Right ventricle myocardium inferior (tissue), 1 donor: ENCODE data around the gene CDH11. TPM values are rescaled to one million over a fixed set of nuclear protein-coding genes. Genes with fewer than 3 reads are reported as not detected.

Experiments
- ATAC-seq: fragments of 200-7000 bp; cut with Tn5 transposase; one replicate; pipeline ENCODE4 v1.9.1; 2020; ENCODE audit warnings: mild to moderate bottlenecking, moderate library complexity
- DNase-seq: peaks from one replicate; pipeline ENCODE4 v3.0.0; 2021; ENCODE audit errors: missing footprints
- intact Hi-C: fragments of 100-400 bp; cut with DNase I; formaldehyde crosslinking; loops from one replicate; pipeline ENCODE4 v1.11.0; 2022
- total RNA-seq: library from RNA; stranded (reverse); fragmentation: NEBNext Ultra II Directional; extraction: Animal tissue kit (Norgen Biotek cat#: 25700); gene quantifications from one replicate; pipeline ENCODE4 v1.2.1, GENCODE V29; 2021
- donor health status: DM: no; HTN: yes; CAD: no; lungs with severe emphysema.

CDH11 gene
- total RNA-seq, 1 donor from 2014 or later = 8.8 TPM

GRCh38 chr16:65083164-65083857 is 38.6 kb downstream of the CDH11 start:
- DNase-seq (no peak), ATAC-seq (no peak)
- intact Hi-C loops = no loop called here

DNA sequence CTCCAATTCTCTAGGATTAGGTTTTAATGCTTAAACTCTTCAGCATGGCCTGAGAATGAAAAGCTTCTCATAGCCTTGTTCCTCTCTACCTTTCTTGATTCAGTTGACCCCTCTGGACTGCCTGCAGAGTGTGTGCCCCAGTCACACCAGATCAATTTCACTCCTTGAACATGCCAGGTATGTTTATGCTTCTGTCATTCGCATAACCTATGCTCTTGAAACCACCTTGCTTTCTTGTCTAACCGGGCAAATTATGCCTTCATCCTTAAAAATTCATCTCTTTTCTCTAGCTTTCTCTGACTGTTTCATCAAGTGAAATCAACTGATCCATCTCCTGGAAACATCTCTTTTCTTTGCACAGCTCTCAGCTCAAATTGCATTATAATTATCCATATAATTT is 42.3 kb downstream of the CDH11 start:
- intact Hi-C loops = no loop called here
- DNase-seq = no peak
- ATAC-seq = no peak

GRCh38 chr16:65077181-65077580 is 44.7 kb downstream of the CDH11 start:
- ATAC-seq (no peak), DNase-seq (no peak)
- intact Hi-C loops = no loop called here

- ATAC-seq (no peak), DNase-seq (no peak)
- intact Hi-C loops = no loop called here
These were observed 46.0 kb downstream of the CDH11 start for GRCh38 chr16:65075877-65076276.

DNA sequence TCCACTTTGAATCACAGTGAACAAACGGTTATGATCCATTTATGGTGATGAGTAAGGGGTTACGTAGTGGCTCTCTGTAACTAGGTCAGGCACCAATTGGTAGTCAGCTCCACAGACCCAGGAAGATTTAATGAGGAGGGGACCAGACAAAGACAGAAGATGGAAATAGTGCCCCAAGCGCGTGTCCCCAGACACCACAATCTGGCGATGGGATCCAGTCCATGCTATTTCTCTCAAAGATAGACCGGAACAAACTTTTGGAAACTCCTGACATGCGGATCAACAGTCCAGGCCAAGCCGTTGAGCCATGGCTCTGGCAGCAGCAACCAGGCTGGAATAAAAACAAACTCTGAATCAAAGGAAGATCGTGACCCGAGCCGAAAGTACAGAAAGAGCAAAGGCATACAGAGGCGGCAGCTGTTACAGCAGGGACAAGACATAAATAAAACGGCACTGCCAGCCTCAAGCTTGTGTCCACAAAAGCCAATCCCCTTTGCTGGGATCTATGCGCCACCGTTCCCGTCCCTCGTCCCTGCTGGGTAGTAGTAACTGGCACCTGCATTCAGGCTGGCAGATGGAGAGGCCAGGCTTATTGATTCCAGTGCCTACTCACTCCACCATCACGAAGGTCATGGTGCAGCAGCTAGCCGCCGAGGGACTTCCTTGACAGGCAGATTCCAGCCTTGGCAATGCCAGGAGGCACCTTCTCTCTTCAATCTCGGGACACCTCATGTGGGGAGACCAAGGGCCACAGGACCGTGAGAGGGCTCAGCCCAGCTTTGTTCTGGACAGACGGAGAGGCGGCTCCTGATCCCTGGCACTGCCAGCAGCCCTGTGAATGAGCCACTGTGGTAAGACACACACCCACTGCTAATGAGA is 50.2 kb downstream of the CDH11 start:
- peak; percentile 64 for DNase-seq
- ATAC-seq = peak; percentile 85
- intact Hi-C loops = loop anchor here (1.0 kb wide), 1 partner anchor 47 kb away; no protein-coding TSS in a partner anchor

GRCh38 chr16:65070831-65071432 is 50.9 kb downstream of the CDH11 start:
- DNase-seq = peak; percentile 67

GRCh38 chr16:65069766-65070165 is 52.1 kb downstream of the CDH11 start:
- no peak for DNase-seq
- intact Hi-C loops = no loop called here
- ATAC-seq = no peak

More at GRCh38 chr16:65070831-65071432, 50.9 kb downstream of the CDH11 start:
- peak; percentile 95 for ATAC-seq
- intact Hi-C loops = loop anchor here (1.0 kb wide), 1 partner anchor 47 kb away; no protein-coding TSS in a partner anchor

- DNase-seq = no peak
- intact Hi-C loops = no loop called here
- no peak for ATAC-seq
These were observed 52.8 kb downstream of the CDH11 start for GRCh38 chr16:65069065-65069464.

- intact Hi-C loops = no loop called here
These were observed 53.6 kb downstream of the CDH11 start for GRCh38 chr16:65068151-65068740.

DNA sequence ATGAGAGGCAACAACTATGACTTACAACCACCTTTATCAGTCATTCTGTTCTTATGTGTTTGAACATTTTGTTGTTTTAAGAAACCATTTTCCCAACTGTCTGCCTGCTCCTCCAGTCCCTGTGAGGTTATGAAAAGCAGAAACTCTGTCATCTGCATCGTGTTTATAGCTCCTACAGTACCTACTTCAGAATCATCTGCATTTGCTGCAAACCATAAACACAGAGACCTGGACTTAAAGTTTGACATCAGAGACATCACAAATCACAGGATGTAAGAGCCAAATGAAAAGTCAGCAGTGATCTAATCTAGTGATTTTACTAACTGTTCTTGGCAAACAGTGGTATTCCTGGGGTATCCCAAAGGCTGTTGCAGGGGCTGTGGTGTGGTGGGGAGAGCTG is 55.2 kb downstream of the CDH11 start:
- DNase-seq = no peak
- ATAC-seq = no peak
- intact Hi-C loops = no loop called here

More at GRCh38 chr16:65068151-65068740, 53.6 kb downstream of the CDH11 start:
- no peak for ATAC-seq
- DNase-seq = no peak

- ATAC-seq (no peak), DNase-seq (no peak)
- intact Hi-C loops = no loop called here
These were observed 56.8 kb downstream of the CDH11 start for GRCh38 chr16:65065031-65065430.

DNA sequence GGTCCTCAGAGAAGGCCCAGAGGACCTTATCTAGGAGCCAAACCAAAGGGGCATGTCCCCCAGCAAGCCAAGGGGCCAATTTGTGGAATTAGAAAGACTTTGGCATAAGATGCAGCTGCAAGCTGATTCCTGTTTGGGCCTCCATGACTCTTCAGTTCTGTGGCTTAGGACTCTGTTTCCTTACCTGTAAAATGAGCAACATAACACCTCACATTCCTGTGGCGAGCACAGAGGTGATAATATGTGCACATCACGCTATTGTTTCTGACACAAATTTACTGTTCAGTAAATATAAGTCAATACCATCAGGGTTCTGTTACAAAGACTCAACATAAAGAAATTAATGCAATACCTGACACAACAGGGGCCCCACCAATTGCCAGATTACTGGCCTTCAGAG is 57.7 kb downstream of the CDH11 start:
- DNase-seq = no peak
- intact Hi-C loops = no loop called here
- ATAC-seq = no peak

- DNase-seq (no peak), ATAC-seq (no peak)
- intact Hi-C loops = no loop called here
These were observed 58.9 kb downstream of the CDH11 start for GRCh38 chr16:65062736-65063583.

- no peak for ATAC-seq
- intact Hi-C loops = no loop called here
- no peak for DNase-seq
These were observed 59.8 kb downstream of the CDH11 start for GRCh38 chr16:65061935-65062518.

- no peak for ATAC-seq
- no peak for DNase-seq
- intact Hi-C loops = no loop called here
These were observed 60.6 kb downstream of the CDH11 start for GRCh38 chr16:65061263-65061662.

GRCh38 chr16:65059406-65059980 is 62.4 kb downstream of the CDH11 start:
- ATAC-seq = no peak
- no peak for DNase-seq
- intact Hi-C loops = no loop called here

- intact Hi-C loops = no loop called here
- ATAC-seq = no peak
- no peak for DNase-seq
These were observed 64.7 kb downstream of the CDH11 start for GRCh38 chr16:65057184-65057583.

DNA sequence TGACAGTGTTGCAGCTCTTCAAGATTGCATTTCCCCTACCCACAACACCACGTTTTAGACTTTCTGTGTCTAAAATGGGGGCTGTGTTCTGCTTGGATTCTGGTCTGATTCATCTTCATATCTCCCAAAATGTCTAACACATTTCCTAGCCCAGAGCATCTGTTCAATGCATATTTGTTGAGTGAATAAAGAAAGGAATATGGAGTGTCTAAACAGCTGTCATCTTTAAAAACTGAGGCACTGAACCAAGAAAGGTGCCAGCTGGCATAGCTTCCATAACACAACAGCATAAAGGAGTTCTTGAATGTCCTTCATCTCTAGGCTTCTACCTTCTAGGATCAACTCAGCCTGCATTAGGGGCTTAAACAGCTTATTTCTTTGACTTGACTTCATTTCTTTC is 67.4 kb downstream of the CDH11 start:
- no peak for DNase-seq
- intact Hi-C loops = no loop called here
- ATAC-seq = no peak
